HEK293 (cell line): Measurements from ENCODE around the gene ADAMTS20.

Experiments used
- CTCF ChIA-PET: fragments of 350-600 bp; formaldehyde crosslinking; extraction: SDS; loops from one replicate; lab custom pipeline; 2021; ENCODE audit warnings: antibody characterized with exemption; lab: Yijun Ruan, JAX
- POLR2A ChIA-PET: fragments of 300-600 bp; formaldehyde crosslinking; extraction: SDS; loops from one replicate; lab custom pipeline; 2020; ENCODE audit warnings: antibody characterized with exemption, inconsistent platforms; lab: Yijun Ruan, JAX
- H3K27ac ChIP-seq: fragments of 200-500 bp; sonication (Bioruptor generic); 2 replicates; pipeline ENCODE4 v1.5.1; 2014; ENCODE audit warnings: low read depth, low read length, control low read depth, inconsistent platforms; ENCODE audit errors: extremely low read depth
- H3K36me3 ChIP-seq, 2 experiments: fragments of 200-500 bp in 1 of 2; sonication (Bioruptor generic) in 1 of 2; 1 replicate in 1 of 2; 2 replicates in 1 of 2; pipeline ENCODE4 v1.5.1; 2014 to 2017; ENCODE audit warnings: inconsistent platforms in 2 of 2, low read length in 2 of 2; ENCODE audit not compliant: control insufficient read depth in 2 of 2, insufficient read depth in 1 of 2
- H3K4me1 ChIP-seq: fragments of 200-500 bp; sonication (Bioruptor generic); 2 replicates; pipeline ENCODE4 v1.5.1; 2014; ENCODE audit warnings: mild to moderate bottlenecking, low read length, inconsistent platforms; ENCODE audit not compliant: control insufficient read depth, insufficient read depth
- H3K4me3 ChIP-seq: 2 replicates; pipeline ENCODE4 v1.5.1; 2011; ENCODE audit warnings: low read depth, mild to moderate bottlenecking, control low read depth, low read length, moderate library complexity
- H3K9me3 ChIP-seq: fragments of 200-500 bp; sonication (Bioruptor generic); 2 replicates; pipeline ENCODE4 v1.5.1; 2014; ENCODE audit warnings: low read depth, low read length, inconsistent platforms; ENCODE audit not compliant: control insufficient read depth, insufficient read depth
- ATF2 ChIP-seq: fragments of 450-650 bp; formaldehyde crosslinking; IDR thresholded peaks from 2 replicates; pipeline ENCODE4 v1.5.1; 2016; ENCODE audit warnings: missing biosample characterization, missing genetic modification characterization, low read depth
- BCL11B ChIP-seq: fragments of 450-650 bp; formaldehyde crosslinking; IDR thresholded peaks from 2 replicates; pipeline ENCODE4 v1.5.1; 2016; ENCODE audit warnings: low read depth, missing biosample characterization, missing genetic modification characterization
- KLF16 ChIP-seq: fragments of 450-650 bp; formaldehyde crosslinking; IDR thresholded peaks from 2 replicates; pipeline ENCODE4 v1.5.1; 2017; ENCODE audit warnings: missing biosample characterization, missing genetic modification characterization
- SCRT1 ChIP-seq: fragments of 450-650 bp; formaldehyde crosslinking; IDR thresholded peaks from 2 replicates; pipeline ENCODE4 v1.5.1; 2016; ENCODE audit warnings: missing biosample characterization, missing genetic modification characterization, borderline replicate concordance
- SETDB1 ChIP-seq: IDR thresholded peaks from one replicate; pipeline ENCODE4 v1.6.1; 2017; ENCODE audit warnings: mild to moderate bottlenecking, low read length, moderate library complexity, mixed read lengths; ENCODE audit not compliant: insufficient read length
- SP3 ChIP-seq: fragments of 450-650 bp; formaldehyde crosslinking; IDR thresholded peaks from 2 replicates; pipeline ENCODE4 v1.5.1; 2016; ENCODE audit warnings: missing biosample characterization, missing genetic modification characterization
- TCF7L2 ChIP-seq: IDR thresholded peaks from 2 replicates; pipeline ENCODE4 v1.6.1; 2011; ENCODE audit warnings: low read depth, mild to moderate bottlenecking, inconsistent platforms, low read length, moderate library complexity, borderline replicate concordance
- ZEB2 ChIP-seq: fragments of 450-650 bp; formaldehyde crosslinking; IDR thresholded peaks from 2 replicates; pipeline ENCODE4 v1.5.1; 2016; ENCODE audit warnings: missing biosample characterization, missing genetic modification characterization
- ZNF157 ChIP-seq: fragments of 450-650 bp; formaldehyde crosslinking; IDR thresholded peaks from 2 replicates; pipeline ENCODE4 v1.5.1; 2016; ENCODE audit warnings: missing biosample characterization, missing genetic modification characterization
- ZNF16 ChIP-seq: fragments of 450-650 bp; formaldehyde crosslinking; IDR thresholded peaks from 2 replicates; pipeline ENCODE4 v1.5.1; 2016; ENCODE audit warnings: low read depth, missing biosample characterization, missing genetic modification characterization
- ZNF24 ChIP-seq: fragments of 450-650 bp; formaldehyde crosslinking; IDR thresholded peaks from 2 replicates; pipeline ENCODE4 v1.5.1; 2016; ENCODE audit warnings: missing biosample characterization, missing genetic modification characterization
- ZNF248 ChIP-seq: fragments of 450-650 bp; formaldehyde crosslinking; IDR thresholded peaks from 2 replicates; pipeline ENCODE4 v1.5.1; 2017; ENCODE audit warnings: missing biosample characterization, missing genetic modification characterization
- ZNF302 ChIP-seq: fragments of 450-650 bp; formaldehyde crosslinking; IDR thresholded peaks from 2 replicates; pipeline ENCODE4 v1.5.1; 2016; ENCODE audit warnings: missing biosample characterization, missing genetic modification characterization, low read depth
- ZNF362 ChIP-seq: fragments of 450-650 bp; formaldehyde crosslinking; IDR thresholded peaks from 2 replicates; pipeline ENCODE4 v1.5.1; 2016; ENCODE audit warnings: missing biosample characterization, missing genetic modification characterization
- ZNF416 ChIP-seq: fragments of 450-650 bp; formaldehyde crosslinking; IDR thresholded peaks from 2 replicates; pipeline ENCODE4 v1.5.1; 2016; ENCODE audit warnings: missing biosample characterization, missing genetic modification characterization
- ZNF423 ChIP-seq: fragments of 450-650 bp; formaldehyde crosslinking; IDR thresholded peaks from 2 replicates; pipeline ENCODE4 v1.5.1; 2016; ENCODE audit warnings: missing biosample characterization, missing genetic modification characterization
- ZNF549 ChIP-seq: fragments of 450-650 bp; IDR thresholded peaks from 2 replicates; pipeline ENCODE4 v1.5.1; 2018; ENCODE audit warnings: missing biosample characterization, missing genetic modification characterization, mild to moderate bottlenecking, inconsistent platforms, moderate library complexity
- ZNF580 ChIP-seq: fragments of 450-650 bp; formaldehyde crosslinking; IDR thresholded peaks from 2 replicates; pipeline ENCODE4 v1.5.1; 2016; ENCODE audit warnings: missing biosample characterization, missing genetic modification characterization
- ZNF623 ChIP-seq: fragments of 450-650 bp; formaldehyde crosslinking; IDR thresholded peaks from 2 replicates; pipeline ENCODE4 v1.5.1; 2016; ENCODE audit warnings: missing biosample characterization, missing genetic modification characterization
- ZNF645 ChIP-seq: fragments of 450-650 bp; formaldehyde crosslinking; IDR thresholded peaks from 2 replicates; pipeline ENCODE4; 2016; ENCODE audit warnings: missing biosample characterization, missing genetic modification characterization
- ZNF654 ChIP-seq: fragments of 450-650 bp; formaldehyde crosslinking; IDR thresholded peaks from 2 replicates; pipeline ENCODE4 v1.5.1; 2016; ENCODE audit warnings: low read depth, missing biosample characterization, missing genetic modification characterization
- ZNF677 ChIP-seq: fragments of 450-650 bp; IDR thresholded peaks from 2 replicates; pipeline ENCODE4 v1.5.0; 2018; ENCODE audit warnings: missing biosample characterization, mild to moderate bottlenecking, missing genetic modification characterization, moderate library complexity
- ZNF777 ChIP-seq: fragments of 450-650 bp; formaldehyde crosslinking; IDR thresholded peaks from 2 replicates; pipeline ENCODE4 v1.5.1; 2017; ENCODE audit warnings: missing biosample characterization, missing genetic modification characterization, borderline replicate concordance
- ZNF830 ChIP-seq: fragments of 450-650 bp; IDR thresholded peaks from 2 replicates; pipeline ENCODE4 v1.5.0; 2018; ENCODE audit warnings: missing biosample characterization, missing genetic modification characterization, low read depth, mild to moderate bottlenecking, moderate library complexity
- ZNF837 ChIP-seq: fragments of 450-650 bp; formaldehyde crosslinking; IDR thresholded peaks from 2 replicates; pipeline ENCODE4 v1.5.1; 2016; ENCODE audit warnings: missing biosample characterization, missing genetic modification characterization
- ZSCAN30 ChIP-seq: fragments of 450-650 bp; IDR thresholded peaks from 2 replicates; pipeline ENCODE4 v1.5.1; 2018; ENCODE audit warnings: missing biosample characterization, mild to moderate bottlenecking, missing genetic modification characterization, moderate library complexity
- TF ChIP-seq, protein P1 (sequence below): sonication (generic); formaldehyde crosslinking; IDR thresholded peaks from 2 replicates; pipeline ENCODE4 v1.8.1; 2022; ENCODE audit warnings: mild to moderate bottlenecking, moderate library complexity, missing genetic modification reagents
- TF ChIP-seq, protein P2 (sequence below): IDR thresholded peaks from 2 replicates; pipeline ENCODE4 v1.6.1; 2011; ENCODE audit warnings: mild to moderate bottlenecking, low read depth, low read length, borderline replicate concordance
- TF ChIP-seq, protein P3 (sequence below): fragments of 450-650 bp; formaldehyde crosslinking; IDR thresholded peaks from 2 replicates; pipeline ENCODE4 v1.5.1; 2016; ENCODE audit warnings: missing biosample characterization, missing genetic modification characterization

Gene ADAMTS20

DNA sequence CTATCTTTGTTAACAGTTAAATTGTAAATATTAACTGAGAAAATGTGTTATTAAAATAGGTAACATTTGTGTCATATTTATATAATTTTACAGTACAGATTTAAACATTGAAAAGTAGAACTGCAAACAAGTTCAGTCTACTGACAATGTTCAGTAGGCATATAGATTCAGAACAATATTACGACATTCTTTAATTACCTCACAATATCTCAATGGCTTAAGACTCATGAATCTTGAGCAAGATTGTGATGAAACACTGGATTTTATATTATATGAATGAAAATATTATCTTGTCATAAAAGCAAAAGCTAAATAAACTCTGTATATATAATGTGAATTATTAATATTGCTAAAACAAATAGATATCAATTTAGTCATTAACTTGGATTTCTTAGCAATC lies 194.9 kb downstream of the ADAMTS20 start:
- Histone ChIP-seq H3K4me3 (no peak overlapping the region), H3K36me3 (no peaks in the 10 kb centered on the region), H3K27ac (no peak overlapping the region), H3K4me1 (no peaks in the 10 kb centered on the region), H3K9me3 (no peaks in the 10 kb centered on the region)
- ChIA-PET POLR2A (no interaction called here), CTCF (no interaction called here)
- TF ChIP-seq SETDB1 (no peak), ZSCAN30 (tag by site-specific recombination) (no peak), ZNF777 (tag by site-specific recombination) (no peak), ZNF837 (no peak), ZNF16 (tag by site-specific recombination) (no peak), SCRT1 (tag by site-specific recombination) (no peak), ZNF549 (no peak), ATF2 (tag by site-specific recombination) (no peak), SP3 (no peak), ZNF416 (tag by site-specific recombination) (no peak), ZNF677 (tag by site-specific recombination) (no peak), ZNF302 (tag by site-specific recombination) (no peak), ZNF157 (tag by site-specific recombination) (no peak), ZNF423 (tag by site-specific recombination) (no peak), ZEB2 (tag by site-specific recombination) (no peak), ZNF24 (tag by site-specific recombination) (no peak), ZNF580 (tag by site-specific recombination) (no peak)
- TF ChIP-seq, protein P1, sequence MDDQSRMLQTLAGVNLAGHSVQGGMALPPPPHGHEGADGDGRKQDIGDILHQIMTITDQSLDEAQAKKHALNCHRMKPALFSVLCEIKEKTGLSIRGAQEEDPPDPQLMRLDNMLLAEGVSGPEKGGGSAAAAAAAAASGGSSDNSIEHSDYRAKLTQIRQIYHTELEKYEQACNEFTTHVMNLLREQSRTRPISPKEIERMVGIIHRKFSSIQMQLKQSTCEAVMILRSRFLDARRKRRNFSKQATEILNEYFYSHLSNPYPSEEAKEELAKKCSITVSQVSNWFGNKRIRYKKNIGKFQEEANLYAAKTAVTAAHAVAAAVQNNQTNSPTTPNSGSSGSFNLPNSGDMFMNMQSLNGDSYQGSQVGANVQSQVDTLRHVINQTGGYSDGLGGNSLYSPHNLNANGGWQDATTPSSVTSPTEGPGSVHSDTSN (CRISPR knock-in tag) = no peak
- TF ChIP-seq, protein P2, sequence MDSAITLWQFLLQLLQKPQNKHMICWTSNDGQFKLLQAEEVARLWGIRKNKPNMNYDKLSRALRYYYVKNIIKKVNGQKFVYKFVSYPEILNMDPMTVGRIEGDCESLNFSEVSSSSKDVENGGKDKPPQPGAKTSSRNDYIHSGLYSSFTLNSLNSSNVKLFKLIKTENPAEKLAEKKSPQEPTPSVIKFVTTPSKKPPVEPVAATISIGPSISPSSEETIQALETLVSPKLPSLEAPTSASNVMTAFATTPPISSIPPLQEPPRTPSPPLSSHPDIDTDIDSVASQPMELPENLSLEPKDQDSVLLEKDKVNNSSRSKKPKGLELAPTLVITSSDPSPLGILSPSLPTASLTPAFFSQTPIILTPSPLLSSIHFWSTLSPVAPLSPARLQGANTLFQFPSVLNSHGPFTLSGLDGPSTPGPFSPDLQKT = no peak
- TF ChIP-seq, protein P3, sequence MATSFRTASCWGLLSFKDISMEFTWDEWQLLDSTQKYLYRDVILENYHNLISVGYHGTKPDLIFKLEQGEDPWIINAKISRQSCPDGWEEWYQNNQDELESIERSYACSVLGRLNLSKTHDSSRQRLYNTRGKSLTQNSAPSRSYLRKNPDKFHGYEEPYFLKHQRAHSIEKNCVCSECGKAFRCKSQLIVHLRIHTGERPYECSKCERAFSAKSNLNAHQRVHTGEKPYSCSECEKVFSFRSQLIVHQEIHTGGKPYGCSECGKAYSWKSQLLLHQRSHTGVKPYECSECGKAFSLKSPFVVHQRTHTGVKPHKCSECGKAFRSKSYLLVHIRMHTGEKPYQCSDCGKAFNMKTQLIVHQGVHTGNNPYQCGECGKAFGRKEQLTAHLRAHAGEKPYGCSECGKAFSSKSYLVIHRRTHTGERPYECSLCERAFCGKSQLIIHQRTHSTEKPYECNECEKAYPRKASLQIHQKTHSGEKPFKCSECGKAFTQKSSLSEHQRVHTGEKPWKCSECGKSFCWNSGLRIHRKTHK (tag by site-specific recombination) = no peak

DNA sequence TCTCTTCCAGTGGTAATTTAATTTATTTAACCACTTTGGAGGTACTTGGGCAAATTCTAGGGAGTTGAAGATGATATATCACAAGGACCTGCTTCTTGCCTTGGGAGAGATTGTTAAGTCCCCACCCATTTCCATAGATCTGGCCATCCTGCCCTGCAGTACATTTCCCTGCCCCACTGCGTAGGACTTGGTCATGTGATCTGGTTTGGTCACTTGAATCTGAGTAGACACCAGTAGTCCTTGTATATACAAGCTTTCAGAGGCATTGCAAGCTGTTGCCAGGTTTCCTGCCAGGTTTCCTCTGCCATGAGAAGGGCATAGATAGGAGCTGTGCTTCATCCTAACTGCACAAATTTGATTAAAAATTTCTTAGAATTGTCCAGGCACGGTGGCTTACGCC lies 200.0 kb downstream of the ADAMTS20 start:
- H3K9me3 ChIP-seq = no peaks in the 10 kb centered on the region
- no peaks in the 10 kb centered on the region for H3K36me3 ChIP-seq
- no peak overlapping the region for H3K4me3 ChIP-seq
- ChIA-PET CTCF (interaction anchor here (0.6 to 1.0 kb wide), 2 partner anchors 275 to 530 kb away, joined by 3 to 4 read pairs; no protein-coding TSS in a partner anchor), POLR2A (no interaction called here)
- no peak overlapping the region for H3K27ac ChIP-seq
- no peaks in the 10 kb centered on the region for H3K4me1 ChIP-seq
- TF ChIP-seq ZNF623 (tag by site-specific recombination) (no peak), ZNF645 (no peak), BCL11B (no peak), SP3 (no peak), ZNF654 (no peak), ZNF362 (tag by site-specific recombination) (no peak), TCF7L2 (no peak), ZNF248 (no peak), ZNF830 (tag by site-specific recombination) (no peak), ZNF549 (no peak), KLF16 (tag by site-specific recombination) (no peak)
